Mesothelial cell of epicardium (in vitro differentiated cells): ENCODE data around the gene DYNLT5. TPM values are rescaled to one million over a fixed set of nuclear protein-coding genes. Genes with fewer than 3 reads are reported as not detected.

Experiments
- DNase-seq, 2 experiments: peaks; one replicate each; pipeline ENCODE4 v3.0.0; 2021; ENCODE audit warnings: low spot score in 2 of 2; ENCODE audit not compliant: unreplicated experiment in 2 of 2
- H3K27ac Mint-ChIP-seq: 2 replicates; pipeline ENCODE4 v1.8.0; 2021; ENCODE audit warnings: mixed read lengths
- H3K27me3 Mint-ChIP-seq: 2 replicates; pipeline ENCODE4 v1.8.0; 2021; ENCODE audit warnings: low read depth, mixed read lengths
- H3K36me3 Mint-ChIP-seq: 2 replicates; pipeline ENCODE4 v1.8.0; 2021; ENCODE audit warnings: mixed read lengths
- H3K4me1 Mint-ChIP-seq: 2 replicates; pipeline ENCODE4 v1.8.0; 2021; ENCODE audit warnings: mixed read lengths
- H3K4me3 Mint-ChIP-seq: 2 replicates; pipeline ENCODE4 v1.8.0; 2021; ENCODE audit warnings: mild to moderate bottlenecking, moderate library complexity, mixed read lengths
- H3K9me3 Mint-ChIP-seq: 2 replicates; pipeline ENCODE4 v1.8.0; 2021; ENCODE audit warnings: mixed read lengths
- CTCF ChIP-seq: fragments of 200-600 bp; sonication (generic); IDR thresholded peaks from one replicate; pipeline ENCODE4 v1.5.0; 2021; ENCODE audit warnings: antibody characterized with exemption; ENCODE audit not compliant: unreplicated experiment
- total RNA-seq: library from RNA; stranded (reverse); gene quantifications from 3 replicates; pipeline ENCODE4 v1.2.1, GENCODE V29; 2021

Gene DYNLT5
- total RNA-seq, 1 donor from 2014 or later, result 0.67 TPM

- Mint-ChIP-seq H3K4me1 (no peaks in the 10 kb centered on the region), H3K27me3 (no peaks in the 10 kb centered on the region), H3K4me3 (no peak overlapping the region), H3K9me3 (peaks cover 13% of the 10 kb centered on the region), H3K27ac (no peak overlapping the region), H3K36me3 (no peaks in the 10 kb centered on the region)
- DNase-seq, result peak in 1 of 2 experiments; percentile 42
- peak; percentile 73 for TF ChIP-seq CTCF
Observed at GRCh38 chr1:66764994-66765578, 12.8 kb downstream of the DYNLT5 start.

- no peak for DNase-seq
- H3K27ac Mint-ChIP-seq, result no peak overlapping the region
- TF ChIP-seq CTCF, result no peak
- H3K4me1 Mint-ChIP-seq, result no peaks in the 10 kb centered on the region
- no peaks in the 10 kb centered on the region for H3K27me3 Mint-ChIP-seq
- no peak overlapping the region for H3K4me3 Mint-ChIP-seq
- peaks cover 8% of the 10 kb centered on the region for H3K9me3 Mint-ChIP-seq
- no peaks in the 10 kb centered on the region for H3K36me3 Mint-ChIP-seq
Observed at GRCh38 chr1:66767626-66768025, 15.4 kb downstream of the DYNLT5 start.

GRCh38 chr1:66768965-66769364, 16.7 kb downstream of the DYNLT5 start:
- H3K9me3 Mint-ChIP-seq, result no peaks in the 10 kb centered on the region
- H3K4me3 Mint-ChIP-seq, result no peak overlapping the region
- no peak for DNase-seq
- no peaks in the 10 kb centered on the region for H3K36me3 Mint-ChIP-seq
- no peak overlapping the region for H3K27ac Mint-ChIP-seq
- H3K27me3 Mint-ChIP-seq, result no peaks in the 10 kb centered on the region
- TF ChIP-seq CTCF, result no peak
- H3K4me1 Mint-ChIP-seq, result no peaks in the 10 kb centered on the region

- no peaks in the 10 kb centered on the region for H3K4me1 Mint-ChIP-seq
- H3K4me3 Mint-ChIP-seq, result no peak overlapping the region
- no peak overlapping the region for H3K27ac Mint-ChIP-seq
- H3K9me3 Mint-ChIP-seq, result no peaks in the 10 kb centered on the region
- no peak for DNase-seq
- no peaks in the 10 kb centered on the region for H3K27me3 Mint-ChIP-seq
- no peak for TF ChIP-seq CTCF
- H3K36me3 Mint-ChIP-seq, result no peaks in the 10 kb centered on the region
Observed at GRCh38 chr1:66769512-66770229, 17.4 kb downstream of the DYNLT5 start.

- H3K27ac Mint-ChIP-seq, result no peak overlapping the region
- no peak overlapping the region for H3K4me3 Mint-ChIP-seq
- no peaks in the 10 kb centered on the region for H3K36me3 Mint-ChIP-seq
- H3K9me3 Mint-ChIP-seq, result no peaks in the 10 kb centered on the region
- no peak for DNase-seq
- H3K27me3 Mint-ChIP-seq, result no peaks in the 10 kb centered on the region
- TF ChIP-seq CTCF, result no peak
- H3K4me1 Mint-ChIP-seq, result no peaks in the 10 kb centered on the region
Observed at GRCh38 chr1:66770240-66770639, 18.0 kb downstream of the DYNLT5 start.
